Kidney tubule cell (primary cell): Measurements from ENCODE around the gene SSBP1.
"Not testable (repeated sequence)": the region's sequence is repeated elsewhere in the genome, so short reads cannot be mapped to it uniquely, and the experiment has no call there.

ENCODE experiments used
- DNase-seq: peaks from one replicate; pipeline ENCODE4 v3.0.0-alpha.2; 2018; ENCODE audit warnings: low spot score

Gene SSBP1

GRCh38 chr7:141709318-141709717 is 28.8 kb upstream of the SSBP1 start:
- DNase-seq, result no peak

GRCh38 chr7:141709749-141710148 is 28.4 kb upstream of the SSBP1 start:
- no peak for DNase-seq

- DNase-seq, result no peak
Observed at GRCh38 chr7:141710301-141710700, 27.9 kb upstream of the SSBP1 start.

- no peak for DNase-seq
Observed at GRCh38 chr7:141712603-141713255, 25.4 kb upstream of the SSBP1 start.

GRCh38 chr7:141713890-141714289 is 24.3 kb upstream of the SSBP1 start:
- DNase-seq, result no peak

GRCh38 chr7:141714571-141714970 is 23.6 kb upstream of the SSBP1 start:
- DNase-seq, result no peak

- DNase-seq, result no peak
Observed at GRCh38 chr7:141715018-141715417, 23.1 kb upstream of the SSBP1 start.

- DNase-seq, result no peak
Observed at GRCh38 chr7:141715794-141716689, 22.1 kb upstream of the SSBP1 start.

GRCh38 chr7:141717450-141717849 is 20.7 kb upstream of the SSBP1 start:
- no peak for DNase-seq

GRCh38 chr7:141722529-141722928 is 15.6 kb upstream of the SSBP1 start:
- DNase-seq, result no peak

GRCh38 chr7:141729020-141729419 is 9.1 kb upstream of the SSBP1 start:
- DNase-seq, result no peak

- no peak for DNase-seq
Observed at GRCh38 chr7:141731476-141732149, 6.5 kb upstream of the SSBP1 start.

- peak; percentile 35 for DNase-seq
Observed at GRCh38 chr7:141737118-141737835, 881 bp upstream of the SSBP1 start.

- DNase-seq, result no peak
Observed at GRCh38 chr7:141738592-141739013, 445 bp downstream of the SSBP1 start.

GRCh38 chr7:141739250-141739649 is 1.1 kb downstream of the SSBP1 start:
- DNase-seq, result no peak

GRCh38 chr7:141742229-141742628 is 4.1 kb downstream of the SSBP1 start:
- no peak for DNase-seq

GRCh38 chr7:141744131-141744530 is 6.0 kb downstream of the SSBP1 start:
- DNase-seq, result no peak

- DNase-seq, result peak; percentile 58
Observed at GRCh38 chr7:141748396-141748795, 10.2 kb downstream of the SSBP1 start.

GRCh38 chr7:141751904-141752303 is 13.7 kb downstream of the SSBP1 start:
- DNase-seq, result not testable (repeated sequence)

GRCh38 chr7:141752634-141753033 is 14.5 kb downstream of the SSBP1 start:
- no peak for DNase-seq

GRCh38 chr7:141754939-141755338 is 16.8 kb downstream of the SSBP1 start:
- peak; percentile 35 for DNase-seq

GRCh38 chr7:141763797-141764196 is 25.6 kb downstream of the SSBP1 start, which contains the start of gene TAS2R3:
TSS of gene TAS2R3 (plus strand) at chr7:141764097. CDS start at chr7:141764159, 62 bp downstream.
- no peak for DNase-seq
